T-helper 1 cell treated with Interleukin-12 subunit alpha and Interleukin-12 subunit beta and Interleukin-4 antibody, amounts not matched to agents 30 ng/mL and 1 ng/mL, for 36 hours (primary cell): Measurements from ENCODE around the gene MEGF11. TPM values are rescaled to one million over a fixed set of nuclear protein-coding genes. Genes with fewer than 3 reads are reported as not detected.

ENCODE experiments used
- intact Hi-C: fragments of 100-400 bp; cut with micrococcal nuclease; formaldehyde crosslinking; loops from one replicate; pipeline ENCODE4 v1.15.1; 2024
- total RNA-seq: library from RNA; stranded (reverse); gene quantifications from 2 replicates; pipeline ENCODE4 v1.2.3, GENCODE V29; 2022

The MEGF11 gene
- total RNA-seq, 1 donor from 2014 or later: 0.78 TPM

DNA sequence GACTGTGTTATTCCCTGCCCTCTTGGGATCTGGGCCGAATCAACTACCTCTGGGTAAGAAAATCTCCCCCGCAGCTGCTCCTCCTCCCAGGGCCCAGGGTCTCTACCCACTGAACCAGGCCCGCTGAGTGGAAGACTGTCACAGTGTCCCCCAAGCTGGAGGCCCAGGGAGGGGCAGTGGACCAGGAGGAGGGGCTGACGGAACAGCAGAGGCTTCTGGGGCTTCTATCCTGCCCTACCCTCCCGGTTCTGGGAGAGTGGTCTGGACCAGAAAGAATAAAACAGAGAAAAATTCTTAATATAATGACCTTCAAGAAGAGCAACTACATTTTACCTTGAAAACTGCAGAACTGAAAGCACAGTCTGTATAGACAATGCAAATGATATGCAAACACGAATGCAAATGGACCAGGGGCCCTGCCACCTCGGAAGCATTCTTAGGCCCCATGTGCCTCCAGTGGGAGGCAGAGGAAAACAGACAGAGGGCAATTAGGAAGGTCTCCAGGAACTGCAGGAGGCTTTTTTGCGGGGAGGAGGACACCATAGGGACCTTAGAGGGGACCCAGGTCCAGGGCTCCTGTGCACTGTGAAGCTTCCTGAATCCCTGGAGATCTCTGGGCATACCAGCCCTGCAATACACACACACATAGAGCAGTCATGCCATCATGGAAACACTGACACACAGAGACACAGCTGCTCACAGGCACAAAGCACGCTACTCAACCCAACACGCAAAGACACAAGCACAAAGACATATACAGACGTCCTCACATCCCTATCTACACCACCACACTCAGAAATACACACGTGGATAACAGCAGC lies 12.3 kb downstream of the MEGF11 start:
- intact Hi-C loops: no loop called here

DNA sequence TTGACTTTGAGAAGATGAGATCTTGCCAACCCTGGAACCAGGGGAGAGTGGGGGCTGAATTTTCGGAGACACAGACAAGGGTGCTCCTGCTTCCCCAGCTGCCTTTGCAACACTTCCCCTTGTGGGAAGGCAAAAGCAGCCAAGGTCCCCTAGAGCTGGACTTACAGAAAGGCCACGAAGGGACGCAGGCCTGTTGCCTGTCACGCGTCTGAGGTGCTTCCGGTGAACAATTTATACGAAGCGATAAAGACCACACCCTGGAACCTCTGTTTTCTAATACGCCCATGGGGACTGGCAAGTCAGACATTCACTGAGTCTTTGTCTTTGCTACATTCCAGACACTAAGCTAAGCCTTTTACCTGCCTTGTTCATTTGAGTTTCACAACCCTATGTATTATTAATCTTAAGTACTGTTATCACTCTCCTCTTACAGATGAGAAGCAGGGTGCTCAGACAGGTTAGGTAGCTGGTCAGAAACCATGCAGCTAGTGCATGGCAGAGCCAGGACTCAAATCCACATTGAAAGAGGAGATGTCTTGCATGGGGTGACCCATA lies 13.2 kb downstream of the MEGF11 start:
- intact Hi-C loops: no loop called here

DNA sequence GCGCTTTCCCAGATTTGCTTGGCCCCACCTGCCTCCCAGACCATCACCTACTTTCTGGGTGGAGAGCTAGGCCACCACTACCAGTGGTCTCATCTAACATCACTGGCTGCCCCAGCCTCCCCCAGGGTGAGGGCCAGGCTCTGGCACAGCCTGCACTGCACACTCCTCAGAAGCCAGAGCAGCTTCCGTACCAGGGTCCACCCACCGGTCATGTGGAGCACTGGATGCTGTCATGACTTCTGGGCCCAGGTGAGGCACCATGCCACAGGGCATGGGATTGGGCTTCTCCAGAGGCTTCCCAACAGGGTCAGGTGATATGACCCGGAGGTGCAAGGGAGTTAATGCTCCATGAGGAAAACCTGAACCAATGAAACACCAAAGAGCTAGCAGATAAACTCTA lies 14.0 kb downstream of the MEGF11 start:
- intact Hi-C loops: no loop called here

DNA sequence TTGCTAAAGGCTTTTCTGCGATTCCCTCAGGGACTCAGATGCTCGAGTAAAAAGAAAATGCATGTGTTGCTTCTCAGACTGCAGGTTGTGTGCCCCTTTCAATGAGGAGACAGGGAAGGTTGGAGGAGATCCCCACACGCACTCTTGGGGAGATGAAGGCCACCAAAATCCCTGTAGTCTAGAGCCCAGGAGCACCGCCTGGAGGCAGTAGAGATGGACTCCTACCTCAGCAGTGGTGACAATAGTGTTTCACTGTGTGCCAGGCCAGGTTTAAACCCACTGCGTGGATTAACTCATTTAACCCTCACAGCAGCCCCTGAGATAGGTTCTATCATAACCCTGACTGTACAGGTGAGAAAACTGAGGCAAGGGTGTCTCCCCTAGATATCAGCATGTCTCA lies 15.2 kb downstream of the MEGF11 start:
- intact Hi-C loops: no loop called here

DNA sequence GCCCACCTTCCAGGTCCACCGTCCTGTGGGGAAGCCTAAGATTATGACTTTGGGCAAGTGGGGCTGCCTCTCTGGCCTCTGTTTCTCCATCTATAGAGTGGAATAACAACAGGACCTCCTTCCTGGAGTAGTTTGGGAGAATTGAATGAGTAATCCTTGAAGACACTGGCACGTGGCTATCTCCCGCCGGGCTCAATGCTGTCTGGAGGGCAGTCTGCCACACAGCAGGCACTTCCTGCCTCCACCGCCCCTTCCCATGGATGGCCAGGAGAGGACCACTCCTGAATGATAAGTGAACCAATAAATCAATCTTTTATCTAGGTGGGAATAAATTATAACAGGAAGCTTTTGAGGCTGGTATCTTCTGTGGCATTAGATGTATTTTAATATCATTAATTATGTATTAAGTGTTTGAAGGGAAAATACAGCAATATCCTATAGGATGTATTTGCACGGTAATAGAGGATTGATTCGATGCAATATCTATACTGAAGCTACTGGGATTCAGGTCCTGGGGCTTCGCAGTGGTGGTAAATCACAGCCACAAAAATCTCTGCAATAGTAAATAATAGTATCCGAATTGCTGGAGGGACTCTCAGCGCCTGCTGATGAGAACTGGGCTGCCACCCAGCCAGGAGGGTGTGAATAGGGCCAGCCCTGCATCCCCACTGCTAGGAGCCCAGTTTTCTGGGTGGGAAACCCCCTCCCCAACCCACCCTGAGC lies 15.9 kb downstream of the MEGF11 start:
- intact Hi-C loops: no loop called here

DNA sequence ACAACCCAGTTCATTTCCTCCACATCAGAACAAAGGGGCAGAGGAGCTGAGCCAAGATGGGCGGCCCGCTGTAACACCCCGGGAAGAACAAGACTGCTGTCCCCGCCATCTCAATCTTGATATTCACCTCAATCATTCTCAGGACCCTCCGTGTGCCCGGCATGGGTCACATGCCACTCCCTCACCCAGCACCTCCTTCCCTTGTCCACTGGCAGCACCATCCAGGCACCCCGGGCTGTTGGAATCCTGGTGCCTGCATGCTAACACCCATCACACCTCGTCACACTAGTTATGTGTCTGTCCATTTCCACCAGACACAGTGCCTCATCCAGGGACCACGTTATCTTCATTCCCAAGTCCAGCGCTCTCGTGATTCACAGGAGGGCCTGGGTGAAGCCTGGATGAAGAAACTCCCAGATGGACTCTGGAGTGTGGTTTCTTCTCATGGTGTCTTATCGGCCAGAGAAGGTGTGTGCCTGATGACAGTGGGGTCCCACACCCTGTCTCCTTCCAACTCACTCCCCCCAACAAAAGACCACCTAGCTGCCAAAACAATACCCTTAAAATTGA lies 16.7 kb downstream of the MEGF11 start:
- intact Hi-C loops: no loop called here

DNA sequence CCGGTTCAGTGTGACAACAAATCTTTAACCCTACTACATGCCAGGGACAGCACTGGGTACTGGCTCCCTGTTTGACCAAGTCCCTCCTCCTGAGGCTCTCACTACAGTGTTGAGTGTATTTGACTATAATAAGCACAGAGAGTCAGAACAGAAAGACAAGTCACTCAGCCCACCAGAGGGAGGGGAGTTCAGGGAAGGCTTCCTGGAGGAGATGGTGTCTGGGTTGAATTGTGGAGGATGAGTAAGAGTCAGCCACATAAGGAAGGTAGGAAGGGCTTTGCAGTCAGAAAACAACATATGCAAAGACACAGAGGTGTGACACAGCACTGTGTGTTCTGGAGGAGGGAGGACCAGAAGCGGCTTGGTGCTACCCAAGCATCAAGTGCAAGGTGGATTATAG lies 17.7 kb downstream of the MEGF11 start:
- intact Hi-C loops: no loop called here

DNA sequence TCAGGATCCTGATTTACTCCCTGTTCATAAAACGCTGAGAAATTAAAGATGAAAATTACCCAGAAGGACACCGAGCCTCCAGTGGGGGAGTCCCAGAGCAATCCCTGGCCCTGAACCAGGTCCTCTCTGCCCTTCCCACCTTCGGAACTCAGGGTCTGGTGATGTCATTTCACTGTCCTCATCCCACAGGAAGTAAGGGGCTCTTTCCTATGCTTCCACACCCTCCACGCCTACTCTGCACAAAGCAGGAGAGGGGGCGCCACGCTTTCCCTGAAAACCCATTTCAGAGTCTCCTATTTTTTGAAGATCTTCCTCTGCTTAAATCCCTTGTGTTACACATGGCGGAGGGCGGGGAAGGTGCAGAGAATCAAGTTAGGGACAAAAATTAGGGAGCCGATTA lies 18.8 kb downstream of the MEGF11 start:
- intact Hi-C loops: no loop called here

DNA sequence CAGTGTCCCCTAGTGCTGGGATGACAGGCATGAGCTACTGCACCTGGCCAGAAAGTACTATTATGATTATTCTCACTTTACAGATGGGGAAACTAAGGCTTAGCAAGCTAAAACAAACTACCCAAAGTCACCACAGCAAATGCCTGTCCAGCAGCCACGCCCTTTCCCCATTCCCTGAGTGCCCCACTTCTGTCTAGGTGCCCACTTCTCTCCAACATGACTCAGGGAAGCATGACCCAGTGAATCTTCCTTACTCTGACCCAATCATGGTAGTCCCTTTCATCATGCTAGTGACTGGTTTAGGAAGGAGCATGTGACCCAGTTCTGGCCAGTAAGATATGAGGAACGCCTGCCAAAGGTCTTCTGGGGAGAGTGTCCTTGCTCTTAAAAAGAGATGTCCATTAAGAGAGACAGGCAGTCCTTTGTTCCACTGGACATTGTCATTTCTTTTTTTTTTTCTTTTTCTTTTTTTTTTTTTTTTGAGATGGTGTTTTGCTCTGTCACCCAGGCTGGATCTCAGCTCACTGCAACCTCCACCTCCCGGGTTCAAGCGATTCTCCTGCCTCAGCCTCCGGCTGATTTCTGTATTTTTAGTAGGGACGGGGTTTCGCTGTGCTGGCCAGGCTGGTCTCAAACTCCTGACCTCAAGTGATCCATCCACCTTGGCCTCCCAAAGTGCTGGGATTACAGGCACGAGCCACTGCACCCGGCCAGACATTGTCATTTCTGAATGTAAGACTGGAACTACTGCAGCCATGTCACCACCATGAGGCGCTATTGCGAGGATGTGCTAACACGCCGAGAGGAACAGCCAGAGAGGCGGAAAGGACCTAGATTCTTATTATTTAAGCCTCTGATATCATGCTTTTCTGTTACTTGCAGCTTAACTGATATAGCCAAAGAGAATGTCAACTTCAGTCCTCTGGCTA lies 19.8 kb downstream of the MEGF11 start:
- intact Hi-C loops: no loop called here

DNA sequence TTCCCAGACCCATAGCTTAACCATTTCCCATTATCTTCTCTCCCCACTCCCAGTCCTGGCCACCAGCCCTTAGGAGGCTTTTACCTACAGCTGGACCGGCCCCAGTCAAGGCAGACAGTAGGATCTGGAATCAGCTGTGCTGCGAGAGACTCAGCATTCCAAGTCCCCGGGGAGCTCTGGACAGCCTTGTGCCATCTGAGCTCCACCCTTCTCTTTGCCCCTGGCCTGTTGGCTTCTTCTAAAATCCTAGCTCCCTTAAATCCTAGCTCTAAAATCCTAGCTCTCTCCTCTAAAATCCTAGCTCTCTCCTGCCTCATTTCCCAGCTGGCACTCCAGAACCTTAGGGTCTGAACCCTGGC lies 21.3 kb downstream of the MEGF11 start:
- intact Hi-C loops: no loop called here

DNA sequence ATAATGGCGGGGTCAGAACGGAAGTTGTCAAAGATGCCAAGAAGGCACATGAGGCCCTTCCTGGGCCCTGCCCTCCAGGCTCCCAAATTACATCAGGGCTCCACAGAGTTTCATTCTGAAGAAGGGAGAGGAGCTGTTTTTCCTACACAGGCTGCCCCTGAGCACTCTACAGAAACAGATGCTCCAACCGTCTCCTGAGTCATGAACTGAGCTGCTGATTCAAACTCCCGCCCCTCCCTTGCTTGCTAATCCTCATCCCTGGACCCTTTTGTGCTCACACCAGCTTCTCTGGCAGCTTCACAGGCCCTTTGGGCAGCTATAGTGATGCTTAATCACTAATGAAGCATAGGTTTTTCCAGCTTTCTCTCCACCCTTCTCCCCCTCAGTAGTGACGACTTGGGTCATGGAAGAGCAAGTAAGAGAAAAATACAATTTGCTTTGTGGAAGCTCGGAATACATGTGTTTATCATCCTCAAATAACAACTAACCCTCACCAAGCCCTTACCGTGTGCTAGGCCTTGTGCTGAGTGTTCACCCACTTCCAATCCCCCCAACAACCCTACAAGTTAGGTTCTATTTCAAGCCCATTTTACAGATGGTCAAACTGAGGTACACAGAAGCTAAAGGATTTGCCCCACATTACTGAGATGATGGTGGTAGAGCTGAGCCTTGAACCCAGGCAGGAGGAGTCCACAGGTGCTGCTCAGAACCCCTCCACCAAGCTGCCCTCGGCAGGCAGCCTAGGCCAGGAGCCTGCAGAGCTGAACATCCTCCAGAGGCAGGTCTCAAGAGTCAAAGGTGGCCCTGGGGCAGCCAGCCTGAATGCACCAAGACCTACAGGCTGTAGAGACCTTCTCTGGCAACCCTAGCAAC lies 21.9 kb downstream of the MEGF11 start:
- intact Hi-C loops: no loop called here

DNA sequence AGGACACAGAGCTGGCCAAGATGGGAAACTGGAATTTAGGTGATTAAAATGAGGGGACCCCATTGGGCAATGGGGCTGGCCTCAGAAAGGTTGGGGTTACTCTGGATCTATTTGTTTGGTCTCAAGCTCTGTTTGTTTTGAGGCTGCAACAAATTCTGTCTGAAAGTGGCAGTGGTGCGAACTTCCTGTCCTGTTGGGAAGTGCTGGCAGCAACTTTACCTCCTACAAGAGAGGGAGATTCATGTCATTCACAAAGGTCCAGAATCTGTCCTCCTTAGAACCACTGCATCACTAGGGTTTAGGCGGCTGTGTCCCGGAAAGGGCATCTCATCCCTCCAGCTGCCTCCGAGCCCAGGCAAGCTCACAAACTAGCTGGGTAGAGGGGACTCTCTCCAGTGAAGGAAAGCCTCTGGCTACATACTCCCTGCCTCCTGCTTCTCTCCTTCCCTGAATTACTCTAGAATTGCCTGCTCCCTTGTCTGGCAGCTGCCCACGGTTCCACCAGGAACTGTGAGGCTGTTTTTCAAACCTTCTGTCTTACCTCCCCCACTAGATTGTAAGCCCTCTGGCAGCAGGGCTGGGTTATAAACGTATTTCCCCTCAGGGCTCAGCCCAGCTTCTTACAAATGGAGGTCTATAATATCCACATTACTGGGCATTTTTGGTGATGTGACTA lies 23.6 kb downstream of the MEGF11 start:
- intact Hi-C loops: no loop called here

DNA sequence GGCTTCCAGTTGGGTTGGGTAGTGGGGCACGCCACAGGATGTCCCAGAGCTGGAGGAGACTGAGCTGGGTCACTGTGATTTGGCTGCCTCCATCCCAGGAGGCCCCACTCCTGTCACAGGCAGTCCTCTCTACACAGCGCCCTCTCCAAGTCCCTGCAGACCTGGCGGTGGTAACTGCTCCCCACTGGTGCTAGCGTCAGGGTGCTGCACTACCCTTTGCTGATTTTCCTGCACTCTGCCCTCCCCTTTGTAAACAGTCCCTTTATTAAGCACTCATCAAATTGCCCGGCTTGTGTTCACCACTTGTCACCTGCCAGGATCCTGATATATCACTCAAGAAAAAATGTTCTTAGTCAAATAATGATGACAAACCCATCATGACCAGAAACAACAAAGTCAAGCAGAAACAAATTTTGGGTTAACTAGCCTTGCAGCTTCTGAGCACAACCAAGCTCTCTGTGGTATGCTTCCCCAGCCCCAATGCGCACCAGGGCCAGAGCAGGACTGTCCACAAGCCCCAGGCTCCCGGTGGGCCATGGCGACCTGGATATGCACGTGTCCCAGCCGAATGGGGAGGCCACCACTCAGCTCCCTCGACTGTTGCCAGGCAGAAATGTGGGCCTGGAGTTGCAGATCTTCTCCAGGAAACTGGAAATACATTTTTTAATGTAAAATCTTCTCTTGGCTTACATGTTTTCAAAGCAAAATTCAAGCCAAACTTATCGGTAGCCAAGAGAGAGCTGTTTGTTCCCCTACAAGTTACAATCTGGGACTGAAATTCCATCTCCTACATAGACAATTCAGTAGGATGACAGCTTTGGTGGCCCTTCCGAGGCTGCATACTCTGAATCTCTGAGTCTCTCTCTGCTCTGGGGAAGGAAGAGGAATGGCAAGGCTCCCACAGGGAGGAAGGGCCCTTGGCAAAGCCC lies 24.5 kb downstream of the MEGF11 start:
- intact Hi-C loops: no loop called here

DNA sequence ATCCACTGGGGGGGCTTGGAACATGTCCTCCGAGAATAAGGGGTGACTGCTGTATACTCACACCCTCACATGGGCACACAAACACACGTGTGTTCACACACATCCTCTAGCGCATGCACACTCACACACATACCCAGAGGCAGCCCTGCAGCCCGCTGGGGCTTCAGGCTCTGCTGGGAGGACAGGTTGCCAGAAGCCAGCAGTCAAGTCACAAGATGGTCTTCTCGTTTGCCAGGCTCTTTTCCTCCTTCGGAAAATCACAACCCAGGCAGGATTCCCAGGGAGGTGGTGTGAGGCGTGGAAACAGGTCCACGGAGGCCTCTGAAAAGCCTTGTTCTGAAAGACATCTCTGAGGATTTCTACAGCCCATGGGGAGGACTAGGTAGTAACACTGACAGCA lies 26.8 kb downstream of the MEGF11 start:
- intact Hi-C loops: no loop called here

DNA sequence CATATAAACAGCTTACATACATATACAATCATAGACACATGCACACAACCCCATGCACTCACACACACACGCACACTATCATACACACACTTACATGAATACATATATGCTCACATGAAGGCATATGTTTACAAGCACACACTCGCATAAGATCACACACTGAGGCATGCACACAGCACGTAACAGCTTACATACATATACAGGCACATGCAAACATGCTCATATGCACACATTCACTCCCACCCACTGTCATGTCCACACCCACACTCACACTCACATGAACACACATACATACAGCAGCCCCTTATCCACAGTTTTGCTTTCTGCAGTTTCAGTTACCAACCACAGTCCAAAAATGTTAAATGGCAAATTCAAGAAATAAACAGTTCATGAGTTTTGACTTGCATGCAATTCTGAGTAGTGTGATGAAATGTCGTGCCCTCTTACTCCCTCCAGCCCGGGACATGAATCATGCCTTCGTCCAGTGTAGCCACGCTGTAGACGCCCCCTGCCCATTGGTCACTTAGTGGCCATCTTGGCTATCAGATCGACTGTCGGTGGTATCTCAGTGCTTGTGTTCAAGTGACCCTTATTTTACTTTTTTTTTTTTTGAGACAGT lies 27.8 kb downstream of the MEGF11 start:
- intact Hi-C loops: no loop called here

DNA sequence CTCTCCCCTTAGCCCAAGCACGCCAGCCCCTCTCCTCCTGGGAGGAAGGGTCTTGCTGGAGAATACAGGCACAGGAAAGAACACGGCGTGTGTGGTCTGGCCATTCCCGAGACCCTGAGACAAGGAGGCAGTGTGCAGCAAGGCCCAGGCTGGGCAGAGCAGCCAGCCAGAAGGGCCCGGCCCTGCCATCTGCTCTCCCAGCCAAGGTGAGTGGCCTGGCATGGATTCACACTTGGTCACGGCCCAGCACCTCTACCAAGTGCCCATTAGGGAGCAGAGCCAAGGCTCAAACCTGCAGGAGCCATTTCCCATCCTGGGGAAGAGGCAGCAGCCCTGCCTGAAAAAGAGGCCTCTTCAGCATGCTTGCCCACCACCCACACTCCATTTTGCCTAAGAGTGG lies 28.6 kb downstream of the MEGF11 start:
- intact Hi-C loops: no loop called here

DNA sequence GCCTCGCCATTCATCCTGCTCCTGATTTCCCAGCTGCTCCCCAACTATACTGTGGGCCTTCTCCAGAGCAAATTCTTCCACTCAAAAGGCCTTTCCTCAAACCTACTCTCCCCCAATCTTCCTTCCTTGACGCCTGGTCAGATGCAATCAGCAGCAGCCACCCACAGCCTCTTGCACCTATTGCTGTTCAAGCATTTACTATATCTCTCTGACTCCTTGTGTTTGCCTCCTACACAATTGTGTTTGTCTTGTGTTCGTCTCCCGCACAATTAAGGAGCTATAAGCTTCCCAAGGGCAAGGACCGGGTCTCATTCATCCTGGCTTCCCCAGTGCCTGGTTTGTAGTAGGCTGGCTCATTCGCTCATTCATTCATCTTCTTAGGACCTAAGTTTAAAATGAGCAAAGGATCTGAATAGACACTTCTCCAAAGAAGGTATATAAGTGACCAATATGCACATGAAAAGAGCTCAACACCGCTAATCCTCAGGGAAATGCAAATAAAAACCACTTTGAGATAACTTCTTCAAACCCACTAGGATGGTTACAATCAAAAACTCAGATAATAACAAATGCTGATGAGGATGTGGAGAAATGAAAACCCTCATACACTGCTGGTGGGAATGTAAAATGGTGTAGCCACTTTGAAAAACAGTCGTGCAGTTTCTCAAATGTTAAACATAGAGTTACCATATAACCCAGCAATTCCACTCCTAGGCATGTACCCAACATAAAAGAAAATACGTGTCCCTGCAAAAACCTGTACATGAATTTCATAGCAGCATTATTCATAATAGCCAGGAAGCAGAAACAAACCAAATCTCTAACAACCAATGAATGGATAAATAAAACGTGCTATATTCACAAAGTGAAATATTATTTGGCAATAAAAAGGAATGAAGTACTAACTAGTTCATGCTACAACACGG lies 31.0 kb downstream of the MEGF11 start:
- intact Hi-C loops: no loop called here
